ENCODE results near the gene MYH11.

Gene MYH11

GRCh38 chr16:15856901-15857698 is at the start of gene MYH11:
MYH11 (minus strand) TSS chr16:15857028; CDS start chr16:15838252, 18,776 bp downstream.
- no peak for DNase-seq (ENCODE audit: low spot score)
- FAIRE-seq = no peak

GRCh38 chr16:15906439-15906838 is 49.6 kb upstream of the MYH11 start:
- DNase-seq (ENCODE audit: low spot score) (no peak), FAIRE-seq (no peak)

DNA sequence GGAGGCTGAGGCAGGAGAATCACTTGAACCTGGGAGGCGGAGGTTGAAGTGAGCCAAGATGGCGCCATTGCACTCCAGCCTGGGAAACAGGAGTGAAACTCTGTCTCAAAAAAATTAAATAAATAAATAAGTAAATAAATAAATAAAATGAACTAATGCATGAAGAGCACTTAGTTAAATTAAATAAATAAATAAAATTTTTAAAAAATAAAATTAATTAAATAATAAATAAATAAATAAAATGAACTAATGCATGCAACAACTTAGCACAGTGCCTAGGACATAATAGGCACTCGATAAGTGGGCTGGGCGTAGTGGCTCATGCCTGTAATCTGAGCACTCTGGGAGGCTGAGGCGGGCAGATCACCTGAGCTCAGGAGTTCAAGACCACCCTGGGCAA is 47.1 kb upstream of the MYH11 start:
- FAIRE-seq = no peak
- no peak for DNase-seq (ENCODE audit: low spot score)

GRCh38 chr16:15900901-15901500 is 44.2 kb upstream of the MYH11 start:
- FAIRE-seq (no peak), DNase-seq (ENCODE audit: low spot score) (no peak)

- no peak for DNase-seq (ENCODE audit: low spot score)
- no peak for FAIRE-seq
These were observed 43.5 kb upstream of the MYH11 start for GRCh38 chr16:15900357-15900756.

- DNase-seq (ENCODE audit: low spot score) (peak; percentile 91), FAIRE-seq (no peak)
These were observed 42.8 kb upstream of the MYH11 start for GRCh38 chr16:15899538-15900100.

- FAIRE-seq (no peak), DNase-seq (ENCODE audit: low spot score) (no peak)
These were observed 41.8 kb upstream of the MYH11 start for GRCh38 chr16:15898654-15899053.

GRCh38 chr16:15897834-15898254 is 41.0 kb upstream of the MYH11 start:
- FAIRE-seq (no peak), DNase-seq (ENCODE audit: low spot score) (peak; percentile 11)

DNA sequence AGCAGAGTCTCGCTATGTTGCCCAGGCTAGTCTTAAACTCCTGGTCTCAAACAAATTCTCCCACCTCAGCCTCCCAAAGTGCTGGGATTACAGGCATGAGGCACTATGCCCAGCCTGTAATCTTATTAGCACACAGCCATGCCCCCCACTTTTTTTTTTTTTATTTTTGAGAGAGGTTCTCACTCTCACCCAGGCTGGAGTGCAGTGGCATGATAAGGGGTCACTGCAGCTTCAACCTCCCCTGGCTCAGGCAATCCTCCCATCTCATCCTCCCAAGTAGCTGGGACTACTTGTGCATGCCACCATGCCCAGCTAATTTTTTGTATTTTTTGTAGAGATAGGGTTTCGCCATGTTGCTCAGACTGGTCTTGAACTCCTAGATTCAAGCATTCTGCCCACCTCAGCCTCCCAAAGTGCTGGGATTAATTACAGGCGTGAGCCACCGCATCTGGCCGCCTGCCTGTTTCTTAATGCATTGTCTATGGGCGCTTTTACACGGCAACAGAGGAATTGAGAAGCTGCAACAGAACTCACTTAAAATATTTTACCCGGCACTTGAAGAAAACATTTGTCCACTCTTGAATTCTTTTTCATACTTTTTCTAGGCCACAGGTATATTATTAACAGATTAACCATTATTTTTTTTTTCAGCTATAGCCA is 40.4 kb upstream of the MYH11 start:
- DNase-seq (ENCODE audit: low spot score) (no peak), FAIRE-seq (no peak)

- FAIRE-seq = no peak
These were observed 37.9 kb upstream of the MYH11 start for GRCh38 chr16:15894571-15895374.

DNA sequence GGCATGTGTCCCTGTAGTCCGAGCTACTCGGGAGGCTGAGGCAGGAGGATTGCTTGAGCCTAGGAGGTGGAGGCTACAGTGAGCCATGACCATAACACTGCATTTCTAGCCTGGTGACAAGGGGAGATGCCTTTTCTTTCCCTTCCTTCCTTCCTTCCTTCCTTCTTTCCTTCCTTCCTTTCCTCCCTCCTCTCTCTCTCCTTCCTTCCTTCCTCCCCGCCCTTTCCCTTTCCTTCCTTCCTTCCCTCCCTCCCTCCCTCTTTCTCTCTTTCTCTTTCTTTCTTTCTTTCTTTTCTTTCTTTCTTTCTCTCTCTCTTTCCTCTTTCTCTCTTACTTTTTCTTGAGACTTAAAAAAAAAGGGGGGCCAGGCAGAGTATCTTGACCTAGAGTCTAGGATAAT is 34.7 kb upstream of the MYH11 start:
- FAIRE-seq = no peak
- DNase-seq (ENCODE audit: low spot score) = no peak

More at GRCh38 chr16:15894571-15895374, 37.9 kb upstream of the MYH11 start:
- DNase-seq (ENCODE audit: low spot score) = no peak

GRCh38 chr16:15888072-15888976 is 31.5 kb upstream of the MYH11 start, which contains the start of gene CEP20:
CEP20 (minus strand) TSS chr16:15888603; CDS start chr16:15888585, 18 bp downstream.
- peak; percentile 99 for DNase-seq (ENCODE audit: low spot score)
- FAIRE-seq = no peak

GRCh38 chr16:15887283-15887682 is 30.5 kb upstream of the MYH11 start:
- FAIRE-seq (no peak), DNase-seq (ENCODE audit: low spot score) (no peak)

DNA sequence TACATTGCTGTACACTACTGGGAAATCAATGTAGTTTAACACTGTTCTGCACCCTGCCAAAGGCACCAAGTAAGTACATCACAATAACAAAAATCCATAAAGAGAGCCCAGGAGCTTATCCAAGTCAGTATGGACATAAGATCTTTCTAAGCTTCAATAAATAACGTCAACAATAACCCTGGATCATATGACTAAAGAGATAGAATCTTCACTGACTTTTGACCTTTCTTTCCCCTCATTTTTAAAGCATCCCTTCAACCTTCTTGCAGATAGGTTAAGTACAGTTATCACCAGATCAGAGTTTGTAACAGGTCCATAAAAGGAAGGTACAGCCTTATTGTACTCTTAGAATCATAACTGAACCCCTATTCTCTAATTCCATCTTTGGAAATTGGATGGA is 29.2 kb upstream of the MYH11 start:
- DNase-seq (ENCODE audit: low spot score) (no peak), FAIRE-seq (no peak)

- FAIRE-seq (no peak), DNase-seq (ENCODE audit: low spot score) (no peak)
These were observed 28.8 kb upstream of the MYH11 start for GRCh38 chr16:15885560-15886001.

- FAIRE-seq = no peak
- DNase-seq (ENCODE audit: low spot score) = no peak
These were observed 25.7 kb upstream of the MYH11 start for GRCh38 chr16:15882563-15882962.

DNA sequence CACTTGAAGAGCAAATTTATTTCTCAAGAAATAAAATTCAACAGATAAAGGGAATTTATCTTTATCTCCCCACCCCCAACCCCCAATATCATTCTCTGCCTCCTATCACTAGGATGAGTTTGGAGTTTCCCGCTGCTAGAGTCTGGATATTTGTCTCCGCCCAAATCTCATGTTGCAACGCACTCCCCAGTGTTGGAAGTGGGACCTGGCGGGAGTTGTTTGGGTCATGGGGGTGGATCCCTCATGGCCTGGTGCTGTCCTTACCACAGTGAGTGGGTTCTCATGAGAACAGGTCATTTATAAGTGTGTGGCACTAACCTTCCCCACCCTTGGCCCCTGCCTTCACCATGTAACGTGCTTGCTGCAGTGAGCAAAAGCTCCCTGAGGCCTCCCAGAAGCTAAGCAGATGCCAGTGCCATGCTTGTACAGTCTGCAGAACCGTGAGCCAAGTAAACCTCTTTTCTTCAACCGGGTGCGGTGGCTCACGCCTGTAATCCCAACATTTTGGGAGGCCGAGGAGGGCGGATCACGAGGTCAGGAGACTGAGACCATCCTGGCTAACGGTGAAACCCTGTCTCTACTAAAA is 25.1 kb upstream of the MYH11 start:
- DNase-seq (ENCODE audit: low spot score) (no peak), FAIRE-seq (no peak)

DNA sequence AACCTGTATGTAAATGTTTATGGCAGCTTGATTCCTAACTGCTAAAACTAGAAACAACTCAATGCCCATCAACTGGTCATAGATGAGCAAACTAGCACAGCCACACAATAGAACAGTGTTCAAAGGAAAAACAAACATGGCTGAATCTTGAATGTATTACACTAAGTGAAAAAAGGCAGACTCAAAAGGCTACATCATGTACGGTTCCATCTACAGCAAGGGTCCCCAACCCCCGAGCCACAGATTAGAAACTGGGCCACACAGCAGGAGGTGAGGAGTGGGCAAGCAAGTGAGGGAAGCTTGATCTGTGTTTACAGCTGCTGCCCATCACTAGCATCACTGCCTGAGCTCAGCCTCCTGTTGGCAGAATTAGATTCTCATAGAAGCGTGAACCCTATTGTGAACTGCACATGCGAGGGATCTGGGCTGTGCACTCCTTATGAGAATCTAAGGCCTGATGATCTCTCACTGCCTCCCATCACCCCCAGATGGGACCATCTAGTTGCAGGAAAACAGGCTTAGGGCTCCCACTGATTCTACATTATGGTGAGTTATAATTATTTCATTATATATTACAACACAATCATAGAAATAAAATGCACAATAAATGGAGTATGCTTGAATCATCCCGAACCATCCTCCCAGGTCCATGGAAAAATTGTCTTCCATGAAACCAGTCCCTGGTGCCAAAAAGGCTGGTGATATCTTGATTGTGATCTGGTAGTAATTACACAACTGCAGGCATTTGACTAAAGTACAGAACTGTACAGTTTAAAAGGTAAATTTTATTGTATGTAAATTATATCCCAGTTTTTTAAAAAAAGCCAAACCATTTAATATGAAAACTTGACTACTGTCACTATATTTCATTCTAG is 23.8 kb upstream of the MYH11 start:
- DNase-seq (ENCODE audit: low spot score) (no peak), FAIRE-seq (no peak)

All from urothelium cell line (cell line).